CD4-positive, alpha-beta memory T cell (primary cell): ENCODE measurements around the gene GTF3C2. TPM values are rescaled to one million over a fixed set of nuclear protein-coding genes. Genes with fewer than 3 reads are reported as not detected.

ENCODE experiments used
- CTCF ChIA-PET: fragments of 350-600 bp; sonication (Branson Sonifier 250); formaldehyde crosslinking; loops from one replicate; lab custom pipeline; 2021; ENCODE audit warnings: inconsistent platforms; ENCODE audit not compliant: partially characterized antibody; lab: Charles Lee
- POLR2A ChIA-PET: fragments of 350-600 bp; sonication (Branson Sonifier 250); formaldehyde crosslinking; loops from one replicate; lab custom pipeline; 2021; ENCODE audit not compliant: partially characterized antibody; lab: Charles Lee
- DNase-seq, 5 donors: peaks; one replicate each; pipeline versions ENCODE4 v3.0.0 to v3.0.0-alpha.2; 2020 to 2022; ENCODE audit warnings: mixed read lengths in 1 of 5
- H3K27ac ChIP-seq: one replicate; pipeline ENCODE4 v1.7.0; 2013; ENCODE audit warnings: low read depth, low read length
- H3K27me3 ChIP-seq: 2 replicates; pipeline ENCODE4 v1.7.0; 2013; ENCODE audit warnings: mild to moderate bottlenecking, low read length, moderate library complexity; ENCODE audit not compliant: insufficient read depth
- H3K36me3 ChIP-seq: 2 replicates; pipeline ENCODE4 v1.7.0; 2013; ENCODE audit warnings: mild to moderate bottlenecking, low read length, moderate library complexity; ENCODE audit not compliant: insufficient read depth
- H3K4me1 ChIP-seq: 2 replicates; pipeline ENCODE4 v1.7.0; 2013; ENCODE audit warnings: mild to moderate bottlenecking, low read length, moderate library complexity; ENCODE audit not compliant: insufficient read depth
- H3K4me3 ChIP-seq, 2 donors: one replicate each; pipeline ENCODE4 v1.7.0; 2013; ENCODE audit warnings: low read length in 2 of 2, mild to moderate bottlenecking in 1 of 2
- H3K9me3 ChIP-seq, 2 donors: one replicate each; pipeline ENCODE4 v1.7.0; 2013; ENCODE audit warnings: low read length in 2 of 2, control low read depth in 1 of 2; ENCODE audit not compliant: control insufficient read depth in 1 of 2
- H3K27ac Mint-ChIP-seq, 7 donors: one replicate each; pipeline ENCODE4 v1.8.0; 2020 to 2021; ENCODE audit warnings: mixed read lengths in 7 of 7, mild to moderate bottlenecking in 6 of 7, inconsistent platforms in 3 of 7, moderate library complexity in 3 of 7
- H3K27me3 Mint-ChIP-seq, 2 donors: one replicate each; pipeline ENCODE4 v1.8.0; 2020 to 2021; ENCODE audit warnings: mixed read lengths in 2 of 2
- H3K36me3 Mint-ChIP-seq, 2 donors: one replicate each; pipeline ENCODE4 v1.8.0; 2020 to 2021; ENCODE audit warnings: mixed read lengths in 2 of 2, inconsistent platforms in 1 of 2, mild to moderate bottlenecking in 1 of 2
- H3K4me1 Mint-ChIP-seq, 4 donors: one replicate each; pipeline ENCODE4 v1.8.0; 2020 to 2021; ENCODE audit warnings: mixed read lengths in 4 of 4, mild to moderate bottlenecking in 1 of 4
- H3K4me3 Mint-ChIP-seq, 8 donors: one replicate each; pipeline ENCODE4 v1.8.0; 2020 to 2021; ENCODE audit warnings: mixed read lengths in 8 of 8, mild to moderate bottlenecking in 7 of 8, moderate library complexity in 6 of 8, inconsistent platforms in 3 of 8
- H3K9me3 Mint-ChIP-seq, 8 donors: one replicate each; pipeline ENCODE4 v1.8.0; 2020 to 2021; ENCODE audit warnings: mixed read lengths in 8 of 8, mild to moderate bottlenecking in 5 of 8, inconsistent platforms in 3 of 8, moderate library complexity in 1 of 8
- intact Hi-C: fragments of 100-400 bp; cut with micrococcal nuclease; formaldehyde crosslinking; loops from one replicate; pipeline ENCODE4 v1.15.1; 2023
- polyA plus RNA-seq, 2 donors: library from polyadenylated mRNA; unstranded; fragments of 300-500 nt; fragmentation: Illumina TruSeq; gene quantifications; one replicate each; pipeline ENCODE4 v1.2.3, GENCODE V29; 2021
- total RNA-seq, 2 experiments: library from RNA; stranded (reverse); gene quantifications; one replicate each; pipeline ENCODE4 v1.2.3, GENCODE V29; 2021

GTF3C2 gene
- total and polyA plus RNA-seq, 4 experiments from 2014 or later: 37.7 to 90.8 (median 67.3) TPM

DNA sequence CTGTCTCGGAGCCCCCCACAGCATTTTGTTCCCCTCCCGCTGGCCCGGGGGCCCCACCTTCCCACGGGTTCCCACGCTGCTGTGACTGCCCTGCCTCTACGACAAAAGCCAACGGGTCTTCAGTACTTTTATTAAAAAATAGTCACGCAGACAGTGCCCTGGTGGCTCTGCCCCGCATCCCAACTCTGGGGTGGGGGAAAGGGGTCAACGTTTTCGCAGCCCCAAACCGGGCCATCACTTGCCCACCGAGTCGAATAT lies 49.3 kb downstream of the GTF3C2 start:
- Histone ChIP-seq H3K27me3 (peaks cover 13% of the 10 kb centered on the region), H3K4me3 (no peak overlapping the region), H3K4me1 (peaks cover 15% of the 10 kb centered on the region), H3K36me3 (no peaks in the 10 kb centered on the region), H3K9me3 (no peaks in the 10 kb centered on the region), H3K27ac (no peak overlapping the region)
- Mint-ChIP-seq H3K36me3 (peaks cover 13 to 19% of the 10 kb centered on the region in 2 donors), H3K9me3 (peaks cover 0 to 2% (median 0%) of the 10 kb centered on the region in 8 donors), H3K4me1 (peaks cover 3 to 13% (median 6%) of the 10 kb centered on the region in 4 donors), H3K4me3 (peak overlapping the region in 1 of 8 donors; percentile 17), H3K27me3 (peaks cover 10 to 16% of the 10 kb centered on the region in 2 donors), H3K27ac (no peak overlapping the region)
- POLR2A ChIA-PET: no interaction called here
- intact Hi-C loops: no loop called here
- no peak for DNase-seq
- CTCF ChIA-PET: no interaction called here

- H3K4me1 Mint-ChIP-seq: peaks cover 3 to 13% (median 6%) of the 10 kb centered on the region in 4 donors
- ChIA-PET POLR2A (no interaction called here), CTCF (no interaction called here)
- H3K36me3 Mint-ChIP-seq: peaks cover 13 to 16% of the 10 kb centered on the region in 2 donors
- H3K9me3 ChIP-seq: no peaks in the 10 kb centered on the region
- H3K27me3 Mint-ChIP-seq: peaks cover 10 to 16% of the 10 kb centered on the region in 2 donors
- peak in 4 of 5 donors; percentile 8 to 47 (median 14) for DNase-seq
- H3K36me3 ChIP-seq: no peaks in the 10 kb centered on the region
- peaks cover 15% of the 10 kb centered on the region for H3K4me1 ChIP-seq
- no peak overlapping the region for H3K27ac Mint-ChIP-seq
- no peak overlapping the region for H3K4me3 ChIP-seq
- H3K4me3 Mint-ChIP-seq: peak overlapping the region; percentile 27 to 66 (median 40)
- H3K27ac ChIP-seq: no peak overlapping the region
- H3K9me3 Mint-ChIP-seq: peaks cover 0 to 2% (median 0%) of the 10 kb centered on the region in 8 donors
- intact Hi-C loops: no loop called here
- H3K27me3 ChIP-seq: peaks cover 13% of the 10 kb centered on the region
Observed at GRCh38 chr2:27306573-27307286, 49.8 kb downstream of the GTF3C2 start.

- Histone ChIP-seq H3K27me3 (peaks cover 13% of the 10 kb centered on the region), H3K36me3 (no peaks in the 10 kb centered on the region), H3K4me1 (peaks cover 15% of the 10 kb centered on the region), H3K9me3 (no peaks in the 10 kb centered on the region), H3K27ac (no peak overlapping the region), H3K4me3 (no peak overlapping the region)
- Mint-ChIP-seq H3K36me3 (peaks cover 7 to 10% of the 10 kb centered on the region in 2 donors), H3K4me1 (peaks cover 3 to 13% (median 6%) of the 10 kb centered on the region in 4 donors), H3K9me3 (peaks cover 0 to 2% (median 0%) of the 10 kb centered on the region in 8 donors), H3K27me3 (peaks cover 10 to 16% of the 10 kb centered on the region in 2 donors), H3K27ac (no peak overlapping the region), H3K4me3 (peak overlapping the region in 2 of 8 donors; percentile 7 to 59)
- intact Hi-C loops: no loop called here
- no peak for DNase-seq
- CTCF ChIA-PET: interaction anchor here (0.6 to 1.4 kb wide), 3 partner anchors 34 to 346 kb away, joined by 3 to 4 read pairs (median 4); no protein-coding TSS in a partner anchor
- POLR2A ChIA-PET: no interaction called here
Observed at GRCh38 chr2:27306136-27306535, 50.4 kb downstream of the GTF3C2 start.

- peaks cover 7 to 10% of the 10 kb centered on the region in 2 donors for H3K36me3 Mint-ChIP-seq
- Histone ChIP-seq H3K9me3 (no peaks in the 10 kb centered on the region), H3K27me3 (peaks cover 13% of the 10 kb centered on the region), H3K4me1 (peaks cover 15% of the 10 kb centered on the region), H3K4me3 (no peak overlapping the region), H3K27ac (no peak overlapping the region), H3K36me3 (no peaks in the 10 kb centered on the region)
- DNase-seq: no peak
- peaks cover 10 to 16% of the 10 kb centered on the region in 2 donors for H3K27me3 Mint-ChIP-seq
- peaks cover 3 to 13% (median 6%) of the 10 kb centered on the region in 4 donors for H3K4me1 Mint-ChIP-seq
- peak overlapping the region in 2 of 8 donors; percentile 16 to 26 for H3K4me3 Mint-ChIP-seq
- POLR2A ChIA-PET: no interaction called here
- intact Hi-C loops: no loop called here
- H3K27ac Mint-ChIP-seq: no peak overlapping the region
- peaks cover 0 to 2% (median 0%) of the 10 kb centered on the region in 8 donors for H3K9me3 Mint-ChIP-seq
- CTCF ChIA-PET: interaction anchor here (0.6 to 3.8 kb wide), 4 partner anchors 14 to 346 kb away, joined by 3 to 29 read pairs (median 4); no protein-coding TSS in a partner anchor
Observed at GRCh38 chr2:27305516-27305915, 51.0 kb downstream of the GTF3C2 start.

DNA sequence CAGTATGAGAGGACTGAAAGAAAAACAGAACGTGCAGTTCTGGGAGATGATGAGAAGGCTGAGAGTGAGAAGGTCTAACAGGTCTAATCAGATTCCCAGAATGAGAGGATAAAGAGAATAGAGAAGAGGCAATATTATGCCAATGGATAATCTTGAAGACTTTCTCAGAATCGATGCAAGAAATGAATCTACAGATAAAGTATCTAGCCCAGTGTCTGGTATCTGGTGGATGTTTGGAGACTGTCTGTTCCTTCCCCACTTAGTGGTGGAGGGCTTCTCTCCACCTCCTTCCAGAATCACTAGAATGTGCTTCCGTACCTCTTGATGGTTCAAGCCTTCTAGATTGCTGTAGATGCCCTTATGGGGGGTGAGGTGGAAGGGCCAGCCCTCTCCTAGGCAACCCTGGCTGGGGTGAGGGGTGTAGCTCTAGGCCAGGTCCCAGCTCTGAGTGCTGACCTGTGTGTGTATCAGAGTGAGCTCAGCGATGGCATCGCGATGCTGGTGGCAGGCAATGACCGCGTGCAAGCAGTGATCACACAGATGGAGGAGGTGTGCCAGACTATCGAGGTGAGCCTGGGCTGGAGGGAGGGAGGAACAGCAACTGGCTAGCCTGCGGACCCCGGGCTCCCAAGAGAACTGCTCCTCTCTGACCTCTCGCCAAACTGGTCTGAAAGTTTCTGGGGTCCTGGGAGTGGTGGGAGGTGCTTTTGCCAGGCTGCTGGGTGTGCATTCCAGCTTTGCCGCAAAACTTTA lies 51.9 kb downstream of the GTF3C2 start:
- ChIA-PET POLR2A (no interaction called here), CTCF (interaction anchor here (1.0 to 3.8 kb wide), 8 partner anchors 8 to 379 kb away, joined by 3 to 29 read pairs (median 6); no protein-coding TSS in a partner anchor)
- no peak for DNase-seq
- Histone ChIP-seq H3K27me3 (peaks cover 13% of the 10 kb centered on the region), H3K4me1 (peaks cover 15% of the 10 kb centered on the region), H3K36me3 (no peaks in the 10 kb centered on the region), H3K27ac (no peak overlapping the region), H3K4me3 (no peak overlapping the region), H3K9me3 (no peaks in the 10 kb centered on the region)
- Mint-ChIP-seq H3K4me3 (peak overlapping the region in 1 of 8 donors; percentile 51), H3K4me1 (peaks cover 2 to 13% (median 6%) of the 10 kb centered on the region in 4 donors), H3K9me3 (peaks cover 0 to 2% (median 0%) of the 10 kb centered on the region in 8 donors), H3K36me3 (peaks cover 5 to 6% of the 10 kb centered on the region in 2 donors), H3K27me3 (peaks cover 10 to 16% of the 10 kb centered on the region in 2 donors), H3K27ac (no peak overlapping the region)
- intact Hi-C loops: no loop called here

- H3K27ac Mint-ChIP-seq: peak overlapping the region in 5 of 7 donors; percentile 21 to 85 (median 75)
- H3K27ac ChIP-seq: no peak overlapping the region
- ChIA-PET POLR2A (interaction anchor here (1.0 to 1.8 kb wide), 2 partner anchors 23 to 216 kb away, joined by 3 to 4 read pairs; no protein-coding TSS in a partner anchor), CTCF (interaction anchor here (0.6 to 4.4 kb wide), 48 partner anchors 10 to 1477 kb away, joined by 3 to 41 read pairs (median 5); partner anchors contain the start of genes ABHD1, EIF2B4, MAPRE3 and MPV17)
- H3K4me3 Mint-ChIP-seq: peak overlapping the region; percentile 64 to 84 (median 74)
- H3K27me3 Mint-ChIP-seq: peaks cover 18% of the 10 kb centered on the region in 2 donors
- H3K9me3 ChIP-seq: no peaks in the 10 kb centered on the region
- no peaks in the 10 kb centered on the region for H3K36me3 Mint-ChIP-seq
- no peak overlapping the region for H3K4me3 ChIP-seq
- intact Hi-C loops: loop anchor here (1.0 kb wide), 3 partner anchors 133 to 342 kb away; no protein-coding TSS in a partner anchor
- peaks cover 13% of the 10 kb centered on the region for H3K27me3 ChIP-seq
- H3K4me1 Mint-ChIP-seq: peaks cover 0 to 9% (median 6%) of the 10 kb centered on the region in 4 donors
- peaks cover 0 to 2% (median 0%) of the 10 kb centered on the region in 8 donors for H3K9me3 Mint-ChIP-seq
- H3K36me3 ChIP-seq: no peaks in the 10 kb centered on the region
- DNase-seq: peak in 4 of 5 donors; percentile 47 to 54 (median 50)
- H3K4me1 ChIP-seq: peaks cover 15% of the 10 kb centered on the region
Observed at GRCh38 chr2:27303093-27304025, 53.2 kb downstream of the GTF3C2 start.
